GM18508 (cell line): ENCODE data around the gene TGIF2LY.
"Not testable (repeated sequence)": the region's sequence is repeated elsewhere in the genome, so short reads cannot be mapped to it uniquely, and the experiment has no call there.

Experiments used
- ATAC-seq: cut with Tn5 transposase; IDR thresholded peaks from one replicate; pipeline ENCODE4 v1.9.1; 2021; ENCODE audit warnings: moderate number of reproducible peaks; ENCODE audit not compliant: insufficient read depth, unreplicated experiment

The TGIF2LY gene

DNA sequence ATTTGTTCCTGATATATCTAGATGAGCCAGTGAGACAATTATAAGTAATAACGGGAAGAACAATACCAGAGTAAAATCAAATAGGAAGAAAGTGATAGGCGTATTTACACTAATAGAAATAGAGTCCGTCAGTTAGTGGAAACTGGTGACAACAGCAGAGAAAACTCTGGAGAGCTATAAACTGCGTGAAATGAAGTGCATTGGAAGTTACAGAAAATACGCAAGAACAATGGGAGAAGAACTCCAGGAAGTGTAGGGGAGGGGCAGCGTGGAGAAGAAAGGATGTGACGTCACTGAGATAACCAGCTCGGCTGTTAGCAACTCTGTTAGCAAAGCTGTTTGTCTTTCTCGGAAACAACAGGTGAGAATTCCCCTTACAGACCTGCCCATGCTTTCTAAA lies at the start of gene TGIF2LY:
Gene TGIF2LY, plus strand, starts transcription at position 301 of the 400 bp plus-strand sequence. CDS start 178 bp downstream, outside the sequence.
- ATAC-seq = not testable (repeated sequence)
